Measurements from ENCODE around the gene SPNS2.

DNA sequence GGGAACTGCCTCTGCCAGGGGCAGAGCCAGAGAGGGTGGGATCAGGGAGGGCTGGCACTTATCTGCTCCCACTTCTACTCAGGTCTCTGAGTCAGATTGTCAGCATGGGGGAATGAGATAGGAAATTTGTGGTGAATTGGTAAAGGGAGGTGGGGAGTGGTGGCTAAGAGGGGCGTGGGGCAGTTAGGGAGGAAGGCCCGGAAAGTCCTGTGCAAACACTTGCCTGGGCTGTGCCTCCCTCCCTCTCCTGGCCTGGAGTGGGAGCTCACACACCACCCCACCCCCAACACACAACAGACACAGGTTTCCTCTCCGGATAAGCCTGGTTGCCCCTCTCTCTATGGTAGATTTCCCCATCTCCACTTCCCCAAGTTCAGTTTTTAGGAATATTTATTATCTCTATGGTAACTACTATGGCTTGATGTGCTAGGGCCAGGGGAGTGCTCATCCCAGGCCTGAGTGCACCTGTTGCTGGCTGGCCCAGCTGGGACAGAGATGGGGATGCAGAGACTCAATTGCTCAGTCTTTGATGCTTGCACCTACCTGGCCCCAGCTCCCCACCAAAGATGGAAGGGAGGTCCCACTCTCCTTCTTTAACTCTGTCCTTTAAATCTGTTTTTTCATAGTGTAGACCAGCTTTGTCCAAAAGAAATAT is 2.7 kb downstream of the SPNS2 start:
- TF ChIP-seq POLR2AphosphoS5 (IDR thresholded peaks at IDR 0.05; ENCODE audit: borderline replicate concordance, low read depth, low read length), result no peak
- TF ChIP-seq EZH2 (IDR thresholded peaks at IDR 0.05), result no peak
- TF ChIP-seq FOXP2 (optimal IDR thresholded peaks at IDR 0.05; ENCODE audit: control extremely low read depth, extremely low read length, insufficient read depth), result no peak

Data from SK-N-MC (cell line).